ENCODE results near the gene HRAS. TPM values are rescaled to one million over a fixed set of nuclear protein-coding genes. Genes with fewer than 3 reads are reported as not detected.

Gene HRAS
- total RNA-seq, 4 donors from 2014 or later = 41.1 to 68.0 (median 53.8) TPM

DNA sequence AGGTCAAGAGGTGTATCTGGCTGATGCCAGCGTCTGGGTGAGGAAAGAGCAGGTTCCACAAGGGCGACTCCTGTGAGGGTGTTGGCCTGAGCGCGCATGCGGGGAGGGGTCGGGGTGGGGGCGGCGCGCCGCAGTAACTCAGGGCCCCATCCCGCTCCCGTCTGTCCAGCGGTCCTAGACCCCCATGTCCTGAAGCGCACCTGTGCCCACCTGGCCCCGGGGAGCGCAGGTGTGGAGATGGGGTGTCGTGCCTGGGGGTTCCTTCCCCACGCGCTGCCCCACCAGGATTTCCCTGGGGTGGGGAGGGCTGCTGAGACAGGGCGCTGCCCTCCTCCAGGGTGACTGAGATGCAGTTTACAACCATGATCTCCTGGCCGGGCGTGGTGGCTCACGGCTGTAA is 49.2 kb downstream of the HRAS start:
- WGBS, 2 donors (ENCODE audit: low coverage in 1 of 2) = 95% methylated on average over 7 of the region's 23 CpGs; no CpG with 5 or more reads in 1 of the 2 donors
- no peaks in the 10 kb centered on the region for H3K27me3 ChIP-seq

DNA sequence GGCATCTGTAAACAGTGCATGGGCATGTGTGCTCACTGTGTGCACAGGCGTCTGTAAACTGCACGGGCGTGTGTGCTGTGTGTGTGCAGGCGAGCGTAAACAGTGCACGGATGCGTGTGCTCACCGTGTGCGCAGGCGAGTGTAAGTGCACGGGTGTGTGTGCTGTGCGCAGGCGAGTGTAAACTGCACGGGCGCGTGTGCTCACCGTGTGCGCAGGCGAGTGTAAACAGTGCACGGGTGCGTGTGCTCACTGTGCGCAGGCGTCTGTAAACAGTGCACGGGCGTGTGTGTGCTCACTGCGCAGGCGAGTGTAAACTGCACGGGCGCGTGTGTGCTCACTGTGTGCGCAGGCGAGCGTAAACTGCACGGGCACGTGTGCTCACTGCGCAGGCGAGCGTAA is 50.8 kb downstream of the HRAS start:
- Histone ChIP-seq H3K4me3 (no peak overlapping the region), H3K36me3 (peaks cover 0 to 44% of the 10 kb centered on the region in 2 donors), H3K4me1 (no peaks in the 10 kb centered on the region), H3K27ac (no peak overlapping the region), H3K9me3 (no peaks in the 10 kb centered on the region), H3K27me3 (no peaks in the 10 kb centered on the region)
- TF ChIP-seq, protein P1, sequence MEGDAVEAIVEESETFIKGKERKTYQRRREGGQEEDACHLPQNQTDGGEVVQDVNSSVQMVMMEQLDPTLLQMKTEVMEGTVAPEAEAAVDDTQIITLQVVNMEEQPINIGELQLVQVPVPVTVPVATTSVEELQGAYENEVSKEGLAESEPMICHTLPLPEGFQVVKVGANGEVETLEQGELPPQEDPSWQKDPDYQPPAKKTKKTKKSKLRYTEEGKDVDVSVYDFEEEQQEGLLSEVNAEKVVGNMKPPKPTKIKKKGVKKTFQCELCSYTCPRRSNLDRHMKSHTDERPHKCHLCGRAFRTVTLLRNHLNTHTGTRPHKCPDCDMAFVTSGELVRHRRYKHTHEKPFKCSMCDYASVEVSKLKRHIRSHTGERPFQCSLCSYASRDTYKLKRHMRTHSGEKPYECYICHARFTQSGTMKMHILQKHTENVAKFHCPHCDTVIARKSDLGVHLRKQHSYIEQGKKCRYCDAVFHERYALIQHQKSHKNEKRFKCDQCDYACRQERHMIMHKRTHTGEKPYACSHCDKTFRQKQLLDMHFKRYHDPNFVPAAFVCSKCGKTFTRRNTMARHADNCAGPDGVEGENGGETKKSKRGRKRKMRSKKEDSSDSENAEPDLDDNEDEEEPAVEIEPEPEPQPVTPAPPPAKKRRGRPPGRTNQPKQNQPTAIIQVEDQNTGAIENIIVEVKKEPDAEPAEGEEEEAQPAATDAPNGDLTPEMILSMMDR (IDR thresholded peaks at IDR 0.05) = no peak
- TF ChIP-seq EP300 (IDR thresholded peaks at IDR 0.05) = no peak
- no peak for TF ChIP-seq POLR2AphosphoS5 (IDR thresholded peaks at IDR 0.05)
- no peak for TF ChIP-seq POLR2A (IDR thresholded peaks at IDR 0.05)
- 95 to 96% methylated on average over 16 to 31 of the region's 38 CpGs for WGBS, 2 donors (ENCODE audit: low coverage in 1 of 2)
- ATAC-seq = no peak

More for the DNA sequence above, 49.2 kb downstream of the HRAS start:
- no peak overlapping the region for H3K27ac ChIP-seq
- peaks cover 0 to 44% of the 10 kb centered on the region in 2 donors for H3K36me3 ChIP-seq
- TF ChIP-seq EP300 (IDR thresholded peaks at IDR 0.05) (no peak), POLR2A (IDR thresholded peaks at IDR 0.05) (no peak), POLR2AphosphoS5 (IDR thresholded peaks at IDR 0.05) (no peak)
- TF ChIP-seq, protein P1 (IDR thresholded peaks at IDR 0.05) = no peak
- H3K9me3 ChIP-seq = no peaks in the 10 kb centered on the region
- H3K4me3 ChIP-seq = no peak overlapping the region
- no peak for ATAC-seq
- no peaks in the 10 kb centered on the region for H3K4me1 ChIP-seq

Small RNA genes within 50 kb of the gene (small RNA-seq; reads per million reads assigned to genes)
- 4.1 to 14.9 (median 9.4) reads per million in 4 donors for gene MIR210

Other genes with a start within 250 kb of the HRAS start
- gene PGGHG, start 246.4 kb downstream of the HRAS start, total RNA-seq = 10 to 100 TPM in 2 of 4 donors, 1 to 10 TPM in 2; 8.5 to 35.3 (median 15.5) TPM
- gene IFITM5, start 236.1 kb downstream of the HRAS start, total RNA-seq = not detected
- 100 to 1,000 TPM in 3 of 4 donors, 10 to 100 TPM in 1; 89.3 to 183 (median 126) TPM for gene IFITM2, start 227.8 kb downstream of the HRAS start, total RNA-seq
- 100 to 1,000 TPM in 3 of 4 donors, 10 to 100 TPM in 1; 29.9 to 138 (median 112) TPM for gene IFITM1, start 221.5 kb downstream of the HRAS start, total RNA-seq
- gene IFITM3, start 214.7 kb downstream of the HRAS start, total RNA-seq = 100 to 1,000 TPM; 219 to 467 (median 305) TPM
- gene B4GALNT4, start 166.1 kb downstream of the HRAS start, total RNA-seq = 10 to 100 TPM in 1 of 4 donors, 1 to 10 TPM in 3; 3.2 to 10.6 (median 4.8) TPM
- 10 to 100 TPM in 1 of 4 donors, 1 to 10 TPM in 2, under 1 TPM in 1; 0.67 to 14.3 (median 2.3) TPM for gene PKP3, start 141.4 kb downstream of the HRAS start, total RNA-seq
- 10 to 100 TPM; 37.4 to 49.5 (median 44.8) TPM for gene SIGIRR, start 120.6 kb downstream of the HRAS start, total RNA-seq
- gene ANO9, start 93.6 kb downstream of the HRAS start, total RNA-seq = under 1 TPM in 3 of 4 donors, not detected in 1; 0.22 to 0.94 (median 0.47) TPM
- 10 to 100 TPM; 23.4 to 55.9 (median 43.1) TPM for gene PTDSS2, start 85.3 kb downstream of the HRAS start, total RNA-seq
- 100 to 1,000 TPM; 243 to 354 (median 264) TPM for gene RNH1, start 28.3 kb downstream of the HRAS start, total RNA-seq
- under 1 TPM in 3 of 4 donors, not detected in 1; 0.13 to 0.69 (median 0.20) TPM for gene LRRC56, start 2.0 kb upstream of the HRAS start, total RNA-seq
- 1 to 10 TPM in 3 of 4 donors, under 1 TPM in 1; 0.81 to 2.1 (median 1.1) TPM for gene LMNTD2, start 25.2 kb upstream of the HRAS start, total RNA-seq
- 10 to 100 TPM in 2 of 4 donors, 1 to 10 TPM in 2; 3.4 to 12.5 (median 8.6) TPM for gene RASSF7, start 25.4 kb upstream of the HRAS start, total RNA-seq
- 10 to 100 TPM; 18.0 to 28.0 (median 25.1) TPM for gene PHRF1, start 40.9 kb upstream of the HRAS start, total RNA-seq
- gene IRF7, start 80.4 kb upstream of the HRAS start, total RNA-seq = 10 to 100 TPM in 3 of 4 donors, 1 to 10 TPM in 1; 5.4 to 25.4 (median 13.9) TPM
- not detected for gene CDHR5, start 89.4 kb upstream of the HRAS start, total RNA-seq
- gene SCT, start 91.6 kb upstream of the HRAS start, total RNA-seq = not detected
- under 1 TPM in 1 of 4 donors, not detected in 3; 0.27 TPM for gene DRD4, start 101.7 kb upstream of the HRAS start, total RNA-seq
- gene DEAF1, start 159.6 kb upstream of the HRAS start, total RNA-seq = 10 to 100 TPM; 19.9 to 45.0 (median 35.0) TPM
- 10 to 100 TPM; 35.6 to 65.8 (median 48.6) TPM for gene TMEM80, start 160.2 kb upstream of the HRAS start, total RNA-seq
- 10 to 100 TPM in 3 of 4 donors, 1 to 10 TPM in 1; 9.7 to 33.9 (median 24.0) TPM for gene EPS8L2, start 170.7 kb upstream of the HRAS start, total RNA-seq
- gene TALDO1, start 211.9 kb upstream of the HRAS start, total RNA-seq = 100 to 1,000 TPM; 161 to 201 (median 185) TPM
- gene GATD1, start 241.9 kb upstream of the HRAS start, total RNA-seq = 10 to 100 TPM; 28.9 to 33.8 (median 31.2) TPM

Measured in gastroesophageal sphincter (tissue), 4 donors.